Liver (tissue), 9 donors: ENCODE measurements around the gene CPED1. TPM values are rescaled to one million over a fixed set of nuclear protein-coding genes. Genes with fewer than 3 reads are reported as not detected.

Source experiments
- DNase-seq: peaks from one replicate; pipeline ENCODE4 v3.0.0-alpha.2; 2017; ENCODE audit warnings: low spot score
- H3K27ac ChIP-seq, 2 donors: one replicate each; pipeline ENCODE4 v1.7.0; 2013; ENCODE audit warnings: inconsistent platforms in 2 of 2, low read length in 2 of 2, control low read depth in 1 of 2, low read depth in 1 of 2, mild to moderate bottlenecking in 1 of 2
- H3K27me3 ChIP-seq, 4 donors: one replicate each; pipeline versions ENCODE4 v1.6.1 to v1.7.0; 2013; ENCODE audit warnings: low read length in 3 of 4, inconsistent platforms in 1 of 4, mild to moderate bottlenecking in 1 of 4, moderate library complexity in 1 of 4; ENCODE audit not compliant: control insufficient read depth in 4 of 4, insufficient read depth in 4 of 4
- H3K36me3 ChIP-seq, 4 donors: one replicate each; pipeline versions ENCODE4 v1.6.1 to v1.7.0; 2013; ENCODE audit warnings: low read length in 3 of 4, mild to moderate bottlenecking in 3 of 4, low read depth in 1 of 4, moderate library complexity in 1 of 4; ENCODE audit not compliant: control insufficient read depth in 4 of 4, insufficient read depth in 3 of 4
- H3K4me1 ChIP-seq, 4 donors: one replicate each; pipeline versions ENCODE4 v1.6.1 to v1.7.0; 2013; ENCODE audit warnings: low read length in 3 of 4, mild to moderate bottlenecking in 3 of 4, moderate library complexity in 1 of 4; ENCODE audit not compliant: control insufficient read depth in 4 of 4, insufficient read depth in 4 of 4
- H3K4me3 ChIP-seq, 3 donors: one replicate each; pipeline versions ENCODE4 v1.6.1 to v1.7.0; 2013; ENCODE audit warnings: low read length in 3 of 3, control low read depth in 1 of 3, low read depth in 1 of 3, mild to moderate bottlenecking in 1 of 3
- H3K9ac ChIP-seq, 2 donors: one replicate each; pipeline ENCODE4 v1.7.0; 2013; ENCODE audit warnings: low read length in 2 of 2, mild to moderate bottlenecking in 2 of 2, moderate library complexity in 2 of 2, control low read depth in 1 of 2, low read depth in 1 of 2
- H3K9me3 ChIP-seq, 4 donors: one replicate each; pipeline versions ENCODE4 v1.6.1 to v1.7.0; 2013; ENCODE audit warnings: low read length in 3 of 4; ENCODE audit not compliant: control insufficient read depth in 4 of 4
- FOXA1 ChIP-seq: IDR thresholded peaks from 2 replicates; pipeline ENCODE4 v1.6.1; 2016; ENCODE audit warnings: antibody characterized with exemption
- FOXA2 ChIP-seq: IDR thresholded peaks from 2 replicates; pipeline ENCODE4 v1.6.1; 2016; ENCODE audit warnings: antibody characterized with exemption
- GABPA ChIP-seq, 2 donors: IDR thresholded peaks in 1 of 2; conservative IDR thresholded peaks in 1 of 2; 2 replicates each; pipeline ENCODE4 v1.6.1; 2016; ENCODE audit warnings: antibody characterized with exemption in 2 of 2, mild to moderate bottlenecking in 1 of 2, moderate library complexity in 1 of 2
- HNF4A ChIP-seq, 2 donors: conservative IDR thresholded peaks; 2 replicates each; pipeline ENCODE4 v1.6.1; 2016; ENCODE audit warnings: antibody characterized with exemption in 2 of 2, mild to moderate bottlenecking in 2 of 2
- HNF4G ChIP-seq: IDR thresholded peaks from 2 replicates; pipeline ENCODE4 v1.6.1; 2016; ENCODE audit warnings: antibody characterized with exemption
- JUND ChIP-seq, 2 donors: IDR thresholded peaks; 2 replicates each; pipeline ENCODE4 v1.6.1; 2016; ENCODE audit warnings: antibody characterized with exemption in 2 of 2
- RXRA ChIP-seq, 2 donors: IDR thresholded peaks; 2 replicates each; pipeline ENCODE4 v1.6.1; 2017 to 2018; ENCODE audit warnings: antibody characterized with exemption in 2 of 2, mild to moderate bottlenecking in 1 of 2
- SP1 ChIP-seq: IDR thresholded peaks from 2 replicates; pipeline ENCODE4 v1.6.1; 2018; ENCODE audit warnings: antibody characterized with exemption, mild to moderate bottlenecking
- YY1 ChIP-seq: IDR thresholded peaks from 2 replicates; pipeline ENCODE4 v1.6.1; 2016; ENCODE audit warnings: antibody characterized with exemption, mild to moderate bottlenecking
- WGBS: extraction: QIAGEN DNeasy Blood & Tissue Kit; methylation state at CpG from one replicate; pipeline ENCODE4 v1.1.7; 2013; 5-methylcytosine and 5-hydroxymethylcytosine counted together
- polyA plus RNA-seq, 2 donors: library from polyadenylated mRNA; stranded (reverse) in 1 of 2; unstranded in 1 of 2; fragments of 200-250 nt in 1 of 2; fragments of >200 nt in 1 of 2; fragmentation: Nextera tagmentation in 1 of 2; extraction: Ambion mirVana in 1 of 2; gene quantifications; one replicate each; pipeline versions ENCODE4 v1.2.1 to v1.2.3, GENCODE V29; 2013 to 2015
- total RNA-seq, 2 donors: library from RNA; depleted of rRNA; stranded (reverse); fragments of >200 nt; gene quantifications; one replicate each; pipeline ENCODE4 v1.2.3, GENCODE V29; 2014
- TF ChIP-seq, protein P1 (sequence below): IDR thresholded peaks from 2 replicates; pipeline ENCODE4 v1.6.1; 2016; ENCODE audit warnings: antibody characterized with exemption
- TF ChIP-seq, protein P2 (sequence below): IDR thresholded peaks from 2 replicates; pipeline ENCODE4 v1.6.1; 2016; ENCODE audit warnings: antibody characterized with exemption
- TF ChIP-seq, protein P3 (sequence below): IDR thresholded peaks from 2 replicates; pipeline ENCODE4 v1.6.1; 2016; ENCODE audit warnings: antibody characterized with exemption, mild to moderate bottlenecking
- donor health status: healthy.
- donor health status: healthy.
- donor health status: healthy.
- donor health status: healthy.
- donor health status: healthy.

CPED1 gene
- total and polyA plus RNA-seq, 4 donors: 8.5 to 58.0 (median 14.6) TPM

DNA sequence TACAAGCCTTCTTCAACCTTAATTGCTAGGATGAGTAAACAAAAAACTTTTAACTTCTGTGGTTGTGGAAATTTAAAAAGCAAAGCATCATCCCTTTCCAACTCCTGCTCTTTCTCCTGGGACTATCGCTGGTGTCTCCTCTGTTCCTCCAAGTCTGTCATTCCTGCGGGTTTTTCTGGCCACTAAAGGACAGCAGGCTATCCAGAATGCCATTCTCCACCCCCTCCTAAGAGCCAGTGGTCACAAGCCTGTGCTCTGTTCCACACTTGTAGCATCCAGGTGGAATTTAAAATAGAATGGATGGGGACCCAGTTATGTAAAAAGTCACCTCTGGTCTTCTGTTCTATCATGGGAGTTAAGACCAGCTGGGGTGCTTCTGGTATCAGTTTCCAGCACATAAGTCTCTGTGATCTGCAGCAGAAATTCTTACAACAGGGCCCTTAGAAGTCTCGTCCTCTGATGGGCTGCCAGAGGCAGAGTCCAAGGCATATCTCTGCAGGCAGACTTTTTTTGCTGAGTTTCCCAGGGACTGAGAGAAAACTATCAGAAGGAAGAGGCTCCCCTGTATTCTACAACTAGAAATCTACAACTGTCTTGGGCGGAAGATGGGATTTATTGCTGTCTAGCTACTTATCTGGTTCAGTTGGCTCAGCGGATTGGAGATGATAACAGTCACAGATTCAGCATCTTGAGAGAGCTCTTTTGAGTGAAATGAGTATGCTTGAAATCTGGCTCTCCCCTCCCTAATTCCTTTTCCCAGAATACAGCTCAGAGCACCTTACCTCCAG, 335.2 kb downstream of the CPED1 start:
- H3K27ac ChIP-seq: no peak overlapping the region
- H3K27me3 ChIP-seq: peaks cover 0 to 3% (median 0%) of the 10 kb centered on the region in 4 donors
- no peaks in the 10 kb centered on the region for H3K36me3 ChIP-seq
- H3K9ac ChIP-seq: no peak overlapping the region
- H3K4me3 ChIP-seq: no peak overlapping the region
- 74% methylated on average over 5 of the region's 5 CpGs for WGBS
- no peaks in the 10 kb centered on the region for H3K9me3 ChIP-seq
- DNase-seq: no peak
- no peak for TF ChIP-seq RXRA (IDR thresholded peaks at IDR 0.05)
- no peak for TF ChIP-seq HNF4A (conservative IDR thresholded peaks at IDR 0.05)
- no peak for TF ChIP-seq FOXA1
- TF ChIP-seq, protein P1, sequence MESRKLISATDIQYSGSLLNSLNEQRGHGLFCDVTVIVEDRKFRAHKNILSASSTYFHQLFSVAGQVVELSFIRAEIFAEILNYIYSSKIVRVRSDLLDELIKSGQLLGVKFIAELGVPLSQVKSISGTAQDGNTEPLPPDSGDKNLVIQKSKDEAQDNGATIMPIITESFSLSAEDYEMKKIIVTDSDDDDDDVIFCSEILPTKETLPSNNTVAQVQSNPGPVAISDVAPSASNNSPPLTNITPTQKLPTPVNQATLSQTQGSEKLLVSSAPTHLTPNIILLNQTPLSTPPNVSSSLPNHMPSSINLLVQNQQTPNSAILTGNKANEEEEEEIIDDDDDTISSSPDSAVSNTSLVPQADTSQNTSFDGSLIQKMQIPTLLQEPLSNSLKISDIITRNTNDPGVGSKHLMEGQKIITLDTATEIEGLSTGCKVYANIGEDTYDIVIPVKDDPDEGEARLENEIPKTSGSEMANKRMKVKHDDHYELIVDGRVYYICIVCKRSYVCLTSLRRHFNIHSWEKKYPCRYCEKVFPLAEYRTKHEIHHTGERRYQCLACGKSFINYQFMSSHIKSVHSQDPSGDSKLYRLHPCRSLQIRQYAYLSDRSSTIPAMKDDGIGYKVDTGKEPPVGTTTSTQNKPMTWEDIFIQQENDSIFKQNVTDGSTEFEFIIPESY: no peak
- no peak for TF ChIP-seq HNF4G
- no peak for TF ChIP-seq FOXA2
- no peak for TF ChIP-seq SP1
- TF ChIP-seq JUND (IDR thresholded peaks at IDR 0.05): no peak
- TF ChIP-seq, protein P2, sequence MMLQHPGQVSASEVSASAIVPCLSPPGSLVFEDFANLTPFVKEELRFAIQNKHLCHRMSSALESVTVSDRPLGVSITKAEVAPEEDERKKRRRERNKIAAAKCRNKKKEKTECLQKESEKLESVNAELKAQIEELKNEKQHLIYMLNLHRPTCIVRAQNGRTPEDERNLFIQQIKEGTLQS: no peak
- no peaks in the 10 kb centered on the region for H3K4me1 ChIP-seq

DNA sequence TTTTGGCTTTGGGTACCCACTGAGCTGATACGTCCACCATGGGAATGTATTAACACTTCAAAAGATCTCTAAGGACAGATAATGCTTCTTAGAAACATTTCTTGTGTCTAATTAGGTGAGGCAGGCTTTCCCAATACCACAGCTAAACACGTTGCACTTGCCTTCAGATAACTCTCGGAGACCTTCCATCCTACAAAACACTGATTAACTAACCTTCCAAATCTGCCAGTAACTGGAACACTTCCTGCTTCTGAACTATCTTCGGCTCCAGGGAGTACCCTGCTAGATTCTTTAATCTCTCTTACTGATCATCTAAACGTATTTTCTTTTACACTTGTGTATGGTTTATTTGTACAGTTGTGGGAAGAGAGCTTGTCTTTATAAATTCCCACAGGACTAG, 339.2 kb downstream of the CPED1 start:
- H3K27ac ChIP-seq: no peak overlapping the region
- H3K9me3 ChIP-seq: no peaks in the 10 kb centered on the region
- peaks cover 0 to 12% (median 0%) of the 10 kb centered on the region in 4 donors for H3K27me3 ChIP-seq
- 50% methylated on average over 5 of the region's 5 CpGs for WGBS
- H3K9ac ChIP-seq: no peak overlapping the region
- no peaks in the 10 kb centered on the region for H3K36me3 ChIP-seq
- H3K4me1 ChIP-seq: peaks cover 0 to 18% (median 12%) of the 10 kb centered on the region in 4 donors
- TF ChIP-seq SP1 (no peak), YY1 (no peak), GABPA (IDR thresholded peaks at IDR 0.05 in 1 of 2, conservative IDR thresholded peaks at IDR 0.05 in 1 of 2) (no peak)
- TF ChIP-seq, protein P3, sequence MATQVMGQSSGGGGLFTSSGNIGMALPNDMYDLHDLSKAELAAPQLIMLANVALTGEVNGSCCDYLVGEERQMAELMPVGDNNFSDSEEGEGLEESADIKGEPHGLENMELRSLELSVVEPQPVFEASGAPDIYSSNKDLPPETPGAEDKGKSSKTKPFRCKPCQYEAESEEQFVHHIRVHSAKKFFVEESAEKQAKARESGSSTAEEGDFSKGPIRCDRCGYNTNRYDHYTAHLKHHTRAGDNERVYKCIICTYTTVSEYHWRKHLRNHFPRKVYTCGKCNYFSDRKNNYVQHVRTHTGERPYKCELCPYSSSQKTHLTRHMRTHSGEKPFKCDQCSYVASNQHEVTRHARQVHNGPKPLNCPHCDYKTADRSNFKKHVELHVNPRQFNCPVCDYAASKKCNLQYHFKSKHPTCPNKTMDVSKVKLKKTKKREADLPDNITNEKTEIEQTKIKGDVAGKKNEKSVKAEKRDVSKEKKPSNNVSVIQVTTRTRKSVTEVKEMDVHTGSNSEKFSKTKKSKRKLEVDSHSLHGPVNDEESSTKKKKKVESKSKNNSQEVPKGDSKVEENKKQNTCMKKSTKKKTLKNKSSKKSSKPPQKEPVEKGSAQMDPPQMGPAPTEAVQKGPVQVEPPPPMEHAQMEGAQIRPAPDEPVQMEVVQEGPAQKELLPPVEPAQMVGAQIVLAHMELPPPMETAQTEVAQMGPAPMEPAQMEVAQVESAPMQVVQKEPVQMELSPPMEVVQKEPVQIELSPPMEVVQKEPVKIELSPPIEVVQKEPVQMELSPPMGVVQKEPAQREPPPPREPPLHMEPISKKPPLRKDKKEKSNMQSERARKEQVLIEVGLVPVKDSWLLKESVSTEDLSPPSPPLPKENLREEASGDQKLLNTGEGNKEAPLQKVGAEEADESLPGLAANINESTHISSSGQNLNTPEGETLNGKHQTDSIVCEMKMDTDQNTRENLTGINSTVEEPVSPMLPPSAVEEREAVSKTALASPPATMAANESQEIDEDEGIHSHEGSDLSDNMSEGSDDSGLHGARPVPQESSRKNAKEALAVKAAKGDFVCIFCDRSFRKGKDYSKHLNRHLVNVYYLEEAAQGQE: no peak
- no peak for DNase-seq
- H3K4me3 ChIP-seq: no peak overlapping the region
